ENCODE measurements around the gene IQCC.
A peak's percentile ranks its signal among the peaks of the same experiment; 100 is the strongest.
"Not testable (repeated sequence)": the region's sequence is repeated elsewhere in the genome, so short reads cannot be mapped to it uniquely, and the experiment has no call there.

IQCC gene

DNA sequence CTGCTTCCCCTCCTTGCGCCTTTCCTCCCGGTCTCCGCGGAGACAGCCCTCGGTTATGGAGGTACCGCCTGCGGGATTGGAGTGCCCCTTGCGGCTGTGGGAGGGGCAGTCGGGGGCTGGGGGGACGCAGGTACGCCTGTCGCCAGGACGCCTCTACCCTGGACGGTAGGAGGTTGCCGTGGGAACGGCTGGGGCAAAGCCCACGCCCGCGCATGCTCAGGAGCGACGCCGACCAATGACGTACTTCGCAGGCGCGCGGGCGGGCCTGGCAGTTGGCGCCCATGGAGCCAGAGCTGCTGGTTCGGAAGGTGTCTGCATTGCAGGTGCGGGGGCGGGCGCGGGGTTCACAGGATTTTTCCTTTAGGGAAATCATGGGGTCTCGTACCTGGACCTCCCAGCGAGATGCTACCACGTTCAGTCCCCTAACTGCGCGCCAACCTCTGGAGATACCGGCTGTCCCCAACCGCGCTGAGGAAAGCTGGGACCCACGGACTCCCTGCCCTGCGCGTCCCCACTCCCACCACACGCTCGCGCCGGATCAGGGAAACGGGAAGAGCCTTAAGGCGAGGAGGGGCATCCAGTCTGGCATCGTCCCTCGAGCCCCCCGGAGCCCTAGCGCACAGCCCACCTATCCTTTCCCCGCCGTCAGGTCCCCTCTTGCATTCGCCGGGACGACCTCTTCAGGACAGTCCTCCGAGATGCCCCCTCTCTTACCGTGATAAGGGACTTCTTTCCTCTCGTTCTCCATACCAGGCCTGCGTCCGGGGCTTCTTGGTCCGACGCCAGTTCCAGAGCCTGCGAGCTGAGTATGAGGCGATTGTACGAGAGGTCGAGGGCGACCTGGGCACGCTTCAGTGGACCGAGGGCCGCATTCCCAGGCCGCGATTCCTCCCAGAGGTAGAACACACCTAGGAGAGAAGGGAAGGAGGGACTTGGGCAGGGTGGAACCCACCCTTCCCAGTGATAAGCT, at the start of gene IQCC:
Gene IQCC (plus strand): TSS at position 271 of the 970 bp plus-strand sequence. CDS start 11 bp downstream, at position 282.
- H3K4me3 ChIP-seq (ENCODE audit: low read length), result peak within 1 kb of the TSS; percentile 65
- H2AFZ ChIP-seq (ENCODE audit: low read depth, low read length), result no peak within 1 kb of the TSS
- peaks cover 9% of the 10 kb centered on the region for H3K36me3 ChIP-seq (ENCODE audit: insufficient read depth, low read length)
- no peaks in the 10 kb centered on the region for H3K27me3 ChIP-seq (ENCODE audit: insufficient read depth, low read length)
- peaks cover 9% of the 10 kb centered on the region for H3K4me1 ChIP-seq (ENCODE audit: insufficient read depth, low read length)
- no peaks in the 10 kb centered on the region for H3K9me3 ChIP-seq (ENCODE audit: low read length)

DNA sequence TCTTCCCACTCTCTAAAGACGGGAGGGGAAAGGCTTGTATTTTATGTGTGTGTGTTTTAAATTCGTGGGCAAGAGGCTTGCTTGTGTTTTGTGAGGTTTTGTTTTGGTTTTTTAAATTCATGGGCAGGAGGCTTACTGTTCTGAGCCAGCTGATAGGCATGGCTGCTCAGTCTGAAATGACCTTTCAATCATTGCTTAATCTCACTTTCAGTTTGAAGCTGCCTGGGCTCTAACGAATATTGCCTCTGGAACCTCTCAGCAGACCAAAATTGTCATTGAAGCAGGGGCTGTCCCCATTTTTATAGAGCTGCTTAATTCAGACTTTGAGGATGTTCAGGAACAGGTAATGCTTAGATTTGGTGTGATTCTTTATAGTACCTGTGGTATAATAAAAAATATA, 46.3 kb upstream of the IQCC start:
- no peaks in the 10 kb centered on the region for H3K4me1 ChIP-seq (ENCODE audit: insufficient read depth, low read length)
- peaks cover 84% of the 10 kb centered on the region for H3K36me3 ChIP-seq (ENCODE audit: insufficient read depth, low read length)
- H2AFZ ChIP-seq (ENCODE audit: low read depth, low read length), result no peak overlapping the region
- H3K9me3 ChIP-seq (ENCODE audit: low read length), result no peaks in the 10 kb centered on the region
- no peak overlapping the region for H3K4me3 ChIP-seq (ENCODE audit: low read length)
- H3K27me3 ChIP-seq (ENCODE audit: insufficient read depth, low read length), result no peaks in the 10 kb centered on the region

- H3K4me1 ChIP-seq (ENCODE audit: insufficient read depth, low read length), result no peaks in the 10 kb centered on the region
- peaks cover 78% of the 10 kb centered on the region for H3K36me3 ChIP-seq (ENCODE audit: insufficient read depth, low read length)
- H3K27me3 ChIP-seq (ENCODE audit: insufficient read depth, low read length), result no peaks in the 10 kb centered on the region
- no peaks in the 10 kb centered on the region for H3K9me3 ChIP-seq (ENCODE audit: low read length)
- no peak overlapping the region for H3K4me3 ChIP-seq (ENCODE audit: low read length)
- no peak overlapping the region for H2AFZ ChIP-seq (ENCODE audit: low read depth, low read length)
These were observed 42.1 kb upstream of the IQCC start for GRCh38 chr1:32163405-32163804.

DNA sequence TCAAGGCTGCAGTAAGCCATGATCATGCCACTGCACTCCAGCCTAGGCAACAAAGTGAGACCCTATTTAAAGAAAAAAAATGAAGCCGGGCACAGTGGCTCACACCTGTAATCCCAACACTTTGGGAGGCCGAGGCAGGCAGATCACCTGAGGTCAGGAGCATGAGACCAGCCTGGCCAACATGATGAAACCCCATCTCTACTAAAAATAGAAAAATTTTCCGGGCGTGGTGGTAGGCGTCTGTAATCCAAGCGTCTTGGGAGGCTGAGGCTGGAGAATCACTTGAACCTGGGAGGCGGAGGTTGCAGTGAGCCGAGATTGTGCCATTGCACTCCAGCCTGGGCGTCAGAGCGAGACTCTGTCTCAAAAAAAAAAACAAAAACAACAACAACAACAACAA, 39.8 kb upstream of the IQCC start:
- H3K4me3 ChIP-seq (ENCODE audit: low read length); H3K9me3 ChIP-seq (ENCODE audit: low read length); H3K27me3 ChIP-seq (ENCODE audit: insufficient read depth, low read length); H2AFZ ChIP-seq (ENCODE audit: low read depth, low read length); H3K4me1 ChIP-seq (ENCODE audit: insufficient read depth, low read length): not testable (repeated sequence)
- H3K36me3 ChIP-seq (ENCODE audit: insufficient read depth, low read length), result peaks cover 77% of the 10 kb centered on the region

DNA sequence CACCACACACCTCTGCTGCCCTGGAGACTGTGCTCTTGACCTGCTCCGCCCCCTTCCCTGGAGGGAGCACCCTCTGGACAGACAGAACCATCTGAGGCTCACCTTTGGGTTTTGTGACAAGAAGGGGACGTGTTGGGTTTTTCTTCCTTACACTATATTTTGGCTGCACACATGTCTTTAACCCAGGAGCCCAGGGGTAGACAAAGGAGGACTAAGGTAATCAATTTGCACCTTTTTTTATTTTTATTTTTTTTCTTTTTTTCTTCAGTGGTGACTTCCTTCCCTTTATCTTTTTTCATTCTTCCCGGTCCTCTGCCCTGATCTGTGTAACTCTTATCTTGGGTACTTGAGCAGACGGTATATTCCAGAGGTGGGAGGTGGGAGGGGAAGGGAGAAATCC, 34.5 kb upstream of the IQCC start:
- Histone ChIP-seq H3K36me3 (ENCODE audit: insufficient read depth, low read length) (peaks cover 70% of the 10 kb centered on the region), H3K9me3 (ENCODE audit: low read length) (no peaks in the 10 kb centered on the region), H3K4me3 (ENCODE audit: low read length) (no peak overlapping the region), H2AFZ (ENCODE audit: low read depth, low read length) (no peak overlapping the region), H3K27me3 (ENCODE audit: insufficient read depth, low read length) (no peaks in the 10 kb centered on the region), H3K4me1 (ENCODE audit: insufficient read depth, low read length) (no peaks in the 10 kb centered on the region)

- Histone ChIP-seq H3K4me3 (ENCODE audit: low read length) (no peak overlapping the region), H3K4me1 (ENCODE audit: insufficient read depth, low read length) (no peaks in the 10 kb centered on the region), H3K9me3 (ENCODE audit: low read length) (no peaks in the 10 kb centered on the region), H2AFZ (ENCODE audit: low read depth, low read length) (no peak overlapping the region), H3K36me3 (ENCODE audit: insufficient read depth, low read length) (peaks cover 58% of the 10 kb centered on the region), H3K27me3 (ENCODE audit: insufficient read depth, low read length) (no peaks in the 10 kb centered on the region)
These were observed 32.7 kb upstream of the IQCC start for GRCh38 chr1:32172621-32173245.

DNA sequence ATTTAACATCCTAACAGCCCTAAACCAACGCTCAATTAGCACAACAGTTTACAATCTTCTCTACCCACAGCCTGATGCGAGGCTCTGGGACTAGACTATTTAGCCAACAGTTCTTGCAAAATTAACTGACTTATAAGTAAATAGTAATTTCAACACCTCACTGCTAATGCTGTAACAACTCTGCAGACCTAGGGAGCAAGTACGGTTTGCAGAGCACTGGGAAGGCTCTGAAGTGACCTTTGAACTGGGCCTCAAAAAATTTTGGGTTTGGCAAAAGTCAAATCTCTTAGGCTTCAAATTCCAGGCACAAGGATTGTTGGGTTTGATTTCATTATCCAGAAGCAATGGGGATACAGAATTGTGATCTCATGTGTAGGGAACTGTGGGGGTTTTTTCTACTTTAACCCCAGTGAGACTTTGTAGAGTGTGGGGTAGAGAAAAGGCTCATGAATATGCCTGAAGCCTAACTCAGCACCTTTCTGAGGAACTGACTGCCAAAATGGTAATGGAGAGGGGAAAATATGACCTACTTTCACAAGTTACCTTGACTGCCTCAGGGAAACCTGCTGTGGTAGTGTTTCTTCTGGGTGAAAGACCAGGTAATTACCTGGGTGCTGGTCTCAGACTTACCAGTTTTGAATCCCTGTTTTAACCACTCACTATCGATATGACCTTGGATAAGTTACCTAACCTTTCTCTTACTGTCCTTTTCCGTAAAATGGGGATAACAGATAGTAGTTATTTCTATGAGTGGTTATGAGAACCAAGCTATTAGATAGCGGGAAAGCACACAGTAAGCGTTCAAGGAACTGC, 26.9 kb upstream of the IQCC start:
- Histone ChIP-seq H3K27me3 (ENCODE audit: insufficient read depth, low read length) (no peaks in the 10 kb centered on the region), H3K36me3 (ENCODE audit: insufficient read depth, low read length) (peaks cover 27% of the 10 kb centered on the region), H2AFZ (ENCODE audit: low read depth, low read length) (peak overlapping the region; percentile 18), H3K9me3 (ENCODE audit: low read length) (no peaks in the 10 kb centered on the region), H3K4me3 (ENCODE audit: low read length) (peak overlapping the region; percentile 76), H3K4me1 (ENCODE audit: insufficient read depth, low read length) (peaks cover 19% of the 10 kb centered on the region)

DNA sequence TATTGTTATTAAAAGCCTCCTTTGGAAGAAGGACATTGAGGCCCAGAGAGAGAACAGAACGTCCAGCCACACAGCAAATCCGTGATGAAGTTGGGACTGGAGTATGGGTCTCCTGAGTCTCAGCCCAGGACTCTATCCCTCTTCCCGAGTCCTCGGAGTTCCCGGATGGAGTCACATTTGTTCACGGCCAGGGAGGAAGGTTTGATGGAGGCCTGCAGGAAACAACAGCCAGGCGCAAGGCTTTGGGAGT, 26.4 kb upstream of the IQCC start:
- H3K36me3 ChIP-seq (ENCODE audit: insufficient read depth, low read length), result peaks cover 31% of the 10 kb centered on the region
- peaks cover 19% of the 10 kb centered on the region for H3K4me1 ChIP-seq (ENCODE audit: insufficient read depth, low read length)
- no peaks in the 10 kb centered on the region for H3K9me3 ChIP-seq (ENCODE audit: low read length)
- H3K4me3 ChIP-seq (ENCODE audit: low read length), result peak overlapping the region; percentile 76
- H2AFZ ChIP-seq (ENCODE audit: low read depth, low read length), result peak overlapping the region; percentile 18
- H3K27me3 ChIP-seq (ENCODE audit: insufficient read depth, low read length), result no peaks in the 10 kb centered on the region

- H3K9me3 ChIP-seq (ENCODE audit: low read length), result no peaks in the 10 kb centered on the region
- peak within 1 kb of the TSS; percentile 76 for H3K4me3 ChIP-seq (ENCODE audit: low read length)
These were observed 25.9 kb upstream of the IQCC start, which contains the start of gene TXLNA for GRCh38 chr1:32179443-32180185. Gene TXLNA, plus strand, starts transcription at chr1:32179675. Its CDS starts 671 bp downstream, at chr1:32180346.

DNA sequence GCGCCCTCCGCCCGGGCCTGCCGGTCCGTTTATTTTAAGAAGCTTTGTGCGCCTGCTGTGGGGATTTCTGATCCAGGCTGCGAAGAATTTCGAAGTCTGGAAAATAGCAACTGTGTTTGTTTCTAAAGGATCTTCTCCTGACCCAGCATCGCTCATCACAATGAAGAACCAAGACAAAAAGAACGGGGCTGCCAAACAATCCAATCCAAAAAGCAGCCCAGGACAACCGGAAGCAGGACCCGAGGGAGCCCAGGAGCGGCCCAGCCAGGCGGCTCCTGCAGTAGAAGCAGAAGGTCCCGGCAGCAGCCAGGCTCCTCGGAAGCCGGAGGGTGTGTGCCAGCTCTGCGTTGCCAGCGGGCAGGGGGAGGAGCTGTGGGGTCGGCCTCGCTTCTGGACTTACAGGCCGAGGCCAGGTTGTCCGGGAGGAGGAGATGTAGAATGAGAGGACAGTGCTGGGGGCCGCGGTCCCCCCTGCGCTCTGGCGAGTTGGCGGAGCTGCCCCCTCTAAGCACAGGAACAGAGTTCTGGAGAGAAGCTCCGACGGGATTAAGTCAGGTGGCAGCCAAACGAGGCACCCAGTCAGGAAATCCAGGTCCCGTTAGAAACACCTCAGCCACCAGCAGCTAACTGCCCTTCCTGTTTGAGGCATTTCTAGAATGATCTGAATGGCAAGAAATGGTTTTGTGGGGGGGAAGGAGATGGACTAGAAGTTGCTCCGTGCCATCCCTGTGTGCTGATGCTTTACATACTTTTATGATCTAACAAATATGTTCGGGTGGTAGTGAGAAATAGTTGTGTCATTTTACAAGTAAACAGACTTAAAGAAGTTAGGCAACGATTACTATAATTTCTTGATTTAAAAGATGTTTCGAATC, 25.0 kb upstream of the IQCC start:
- peak overlapping the region; percentile 18 for H2AFZ ChIP-seq (ENCODE audit: low read depth, low read length)

More at GRCh38 chr1:32179443-32180185, 25.9 kb upstream of the IQCC start, which contains the start of gene TXLNA:
- H3K36me3 ChIP-seq (ENCODE audit: insufficient read depth, low read length), result peaks cover 36% of the 10 kb centered on the region
- peaks cover 19% of the 10 kb centered on the region for H3K4me1 ChIP-seq (ENCODE audit: insufficient read depth, low read length)
- peak within 1 kb of the TSS; percentile 18 for H2AFZ ChIP-seq (ENCODE audit: low read depth, low read length)
- no peaks in the 10 kb centered on the region for H3K27me3 ChIP-seq (ENCODE audit: insufficient read depth, low read length)

GRCh38 chr1:32181065-32181464, 24.4 kb upstream of the IQCC start:
- Histone ChIP-seq H3K9me3 (ENCODE audit: low read length) (no peaks in the 10 kb centered on the region), H3K4me1 (ENCODE audit: insufficient read depth, low read length) (peaks cover 19% of the 10 kb centered on the region), H3K36me3 (ENCODE audit: insufficient read depth, low read length) (peaks cover 42% of the 10 kb centered on the region), H3K27me3 (ENCODE audit: insufficient read depth, low read length) (no peaks in the 10 kb centered on the region), H3K4me3 (ENCODE audit: low read length) (peak overlapping the region; percentile 76), H2AFZ (ENCODE audit: low read depth, low read length) (no peak overlapping the region)

More for the DNA sequence above, 25.0 kb upstream of the IQCC start:
- peaks cover 36% of the 10 kb centered on the region for H3K36me3 ChIP-seq (ENCODE audit: insufficient read depth, low read length)
- no peaks in the 10 kb centered on the region for H3K27me3 ChIP-seq (ENCODE audit: insufficient read depth, low read length)
- H3K4me3 ChIP-seq (ENCODE audit: low read length), result peak overlapping the region; percentile 76
- H3K4me1 ChIP-seq (ENCODE audit: insufficient read depth, low read length), result peaks cover 19% of the 10 kb centered on the region
- no peaks in the 10 kb centered on the region for H3K9me3 ChIP-seq (ENCODE audit: low read length)

- peaks cover 47% of the 10 kb centered on the region for H3K36me3 ChIP-seq (ENCODE audit: insufficient read depth, low read length)
- no peak overlapping the region for H2AFZ ChIP-seq (ENCODE audit: low read depth, low read length)
- no peaks in the 10 kb centered on the region for H3K9me3 ChIP-seq (ENCODE audit: low read length)
- H3K27me3 ChIP-seq (ENCODE audit: insufficient read depth, low read length), result no peaks in the 10 kb centered on the region
- H3K4me3 ChIP-seq (ENCODE audit: low read length), result no peak overlapping the region
- H3K4me1 ChIP-seq (ENCODE audit: insufficient read depth, low read length), result peaks cover 19% of the 10 kb centered on the region
These were observed 23.9 kb upstream of the IQCC start for GRCh38 chr1:32181563-32181962.

Data from neuron (in vitro differentiated cells).